HepG2 (cell line): ENCODE measurements around the gene FAM221A. TPM values are rescaled to one million over a fixed set of nuclear protein-coding genes. Genes with fewer than 3 reads are reported as not detected.

ENCODE experiments used
- ARID5B ChIP-seq: IDR thresholded peaks from 2 replicates; pipeline ENCODE4 v1.4.0; 2020; ENCODE audit warnings: mild to moderate bottlenecking, missing genetic modification reagents
- BHLHE40 ChIP-seq: IDR thresholded peaks from 2 replicates; pipeline ENCODE4 v1.6.1; 2011; ENCODE audit warnings: low read length, improper control_type of control experiment
- DR1 ChIP-seq: sonication (generic); formaldehyde crosslinking; IDR thresholded peaks from 2 replicates; pipeline ENCODE4 v1.8.0; 2021; ENCODE audit warnings: mild to moderate bottlenecking, missing genetic modification reagents, inconsistent platforms
- RXRA ChIP-seq: sonication (generic); formaldehyde crosslinking; IDR thresholded peaks from 2 replicates; pipeline ENCODE4 v1.5.1; 2020; ENCODE audit warnings: missing genetic modification reagents
- SAFB2 ChIP-seq: sonication (generic); formaldehyde crosslinking; IDR thresholded peaks from 2 replicates; pipeline ENCODE4 v1.5.1; 2020; ENCODE audit warnings: missing genetic modification reagents, low read depth, mild to moderate bottlenecking, borderline replicate concordance
- SMYD3 ChIP-seq: sonication (generic); formaldehyde crosslinking; IDR thresholded peaks from 2 replicates; pipeline ENCODE4 v1.8.1; 2023; ENCODE audit warnings: mild to moderate bottlenecking, missing genetic modification reagents
- ZNF142 ChIP-seq: sonication (generic); formaldehyde crosslinking; IDR thresholded peaks from 2 replicates; pipeline ENCODE4 v1.4.0; 2020; ENCODE audit warnings: missing genetic modification reagents
- polyA plus RNA-seq, 8 experiments: library from polyadenylated mRNA; depleted of rRNA in 3 of 8; stranded (reverse) in 7 of 8; unstranded in 1 of 8; fragments of >200 nt; fragmentation: Illumina TruSeq in 4 of 8; extraction: Trizol in 4 of 8; gene quantifications; 2 replicates each; pipeline versions ENCODE4 v1.2.1 to v1.2.3, GENCODE V29; 2011 to 2016; ENCODE audit warnings: low read depth in 4 of 8, missing spikeins in 1 of 8, mixed read lengths in 1 of 8; ENCODE audit not compliant: insufficient read depth in 1 of 8
- total RNA-seq, 5 experiments: library from RNA; depleted of rRNA; stranded (reverse); fragments of >200 nt; fragmentation: Illumina TruSeq; extraction: Trizol; gene quantifications; 2 replicates each; pipeline ENCODE4 v1.2.3, GENCODE V29; 2016; ENCODE audit warnings: low read depth in 1 of 5

FAM221A gene
- total and polyA plus RNA-seq, 2 of the 13 experiments (the other 11 are each of a cell fraction or from before 2014, with no cell fraction given), result 0.08 TPM; not detected in 1

GRCh38 chr7:23658831-23659427 is 21.1 kb upstream of the FAM221A start (continued):
- no peak for TF ChIP-seq ZNF142 (CRISPR knock-in tag)
- no peak for TF ChIP-seq ARID5B (CRISPR knock-in tag)
- no peak for TF ChIP-seq SAFB2
- TF ChIP-seq RXRA, result no peak
- TF ChIP-seq BHLHE40, result no peak
- no peak for TF ChIP-seq DR1 (CRISPR knock-in tag)
- TF ChIP-seq SMYD3, result no peak
